Endothelial cell (in vitro differentiated cells): Measurements from ENCODE around the gene ERCC5. TPM values are rescaled to one million over a fixed set of nuclear protein-coding genes. Genes with fewer than 3 reads are reported as not detected.

Source experiments
- DNase-seq: peaks from one replicate; pipeline ENCODE4 v3.0.0; 2021; ENCODE audit warnings: low spot score
- H3K27ac Mint-ChIP-seq: one replicate; pipeline ENCODE4 v1.8.0; 2021; ENCODE audit warnings: mixed read lengths, inconsistent platforms; ENCODE audit not compliant: unreplicated experiment
- H3K27me3 Mint-ChIP-seq: one replicate; pipeline ENCODE4 v1.8.0; 2021; ENCODE audit warnings: mild to moderate bottlenecking, moderate library complexity, mixed read lengths, inconsistent platforms; ENCODE audit not compliant: unreplicated experiment
- H3K36me3 Mint-ChIP-seq: one replicate; pipeline ENCODE4 v1.8.0; 2021; ENCODE audit warnings: mild to moderate bottlenecking, low read depth, mixed read lengths, inconsistent platforms; ENCODE audit not compliant: unreplicated experiment
- H3K4me1 Mint-ChIP-seq: one replicate; pipeline ENCODE4 v1.8.0; 2021; ENCODE audit warnings: mild to moderate bottlenecking, mixed read lengths, inconsistent platforms; ENCODE audit not compliant: unreplicated experiment
- H3K4me3 Mint-ChIP-seq: one replicate; pipeline ENCODE4 v1.8.0; 2021; ENCODE audit warnings: mild to moderate bottlenecking, mixed read lengths, inconsistent platforms; ENCODE audit not compliant: unreplicated experiment
- H3K9me3 Mint-ChIP-seq: one replicate; pipeline ENCODE4 v1.8.0; 2021; ENCODE audit warnings: mixed read lengths, inconsistent platforms; ENCODE audit not compliant: unreplicated experiment
- total RNA-seq: library from RNA; stranded (reverse); fragmentation: NEBNext Ultra II Directional; extraction: Animal tissue kit (Norgen Biotek cat#: 25700); gene quantifications from one replicate; pipeline ENCODE4 v1.2.1, GENCODE V29; 2021; ENCODE audit not compliant: unreplicated experiment
- TF ChIP-seq, protein P1 (sequence below): fragments of 200-600 bp; sonication (generic); IDR thresholded peaks from one replicate; pipeline ENCODE4 v1.5.0; 2021; ENCODE audit warnings: antibody characterized with exemption; ENCODE audit not compliant: unreplicated experiment

ERCC5 gene
- total RNA-seq, 1 donor from 2014 or later = 43.8 TPM

DNA sequence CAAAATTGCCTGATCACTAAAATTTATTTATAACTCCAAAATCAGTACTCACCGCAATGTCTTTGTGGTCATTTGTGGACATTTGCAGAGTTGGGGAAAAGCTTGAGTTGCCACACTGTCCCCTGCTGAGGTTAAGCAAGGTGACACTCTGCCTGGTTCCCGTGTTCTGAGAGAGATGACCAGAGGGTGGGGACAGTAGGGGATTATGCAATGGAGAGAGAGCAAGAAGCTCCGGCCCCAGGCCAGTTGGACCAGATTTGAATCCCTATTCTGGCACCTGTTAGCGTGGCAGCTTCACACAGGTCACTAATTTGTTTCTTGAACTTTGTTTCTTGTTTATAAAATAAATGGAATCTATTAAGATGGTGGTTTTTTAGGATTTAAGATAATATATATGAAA, 17.8 kb downstream of the ERCC5 start:
- peaks cover 53% of the 10 kb centered on the region for H3K36me3 Mint-ChIP-seq

DNA sequence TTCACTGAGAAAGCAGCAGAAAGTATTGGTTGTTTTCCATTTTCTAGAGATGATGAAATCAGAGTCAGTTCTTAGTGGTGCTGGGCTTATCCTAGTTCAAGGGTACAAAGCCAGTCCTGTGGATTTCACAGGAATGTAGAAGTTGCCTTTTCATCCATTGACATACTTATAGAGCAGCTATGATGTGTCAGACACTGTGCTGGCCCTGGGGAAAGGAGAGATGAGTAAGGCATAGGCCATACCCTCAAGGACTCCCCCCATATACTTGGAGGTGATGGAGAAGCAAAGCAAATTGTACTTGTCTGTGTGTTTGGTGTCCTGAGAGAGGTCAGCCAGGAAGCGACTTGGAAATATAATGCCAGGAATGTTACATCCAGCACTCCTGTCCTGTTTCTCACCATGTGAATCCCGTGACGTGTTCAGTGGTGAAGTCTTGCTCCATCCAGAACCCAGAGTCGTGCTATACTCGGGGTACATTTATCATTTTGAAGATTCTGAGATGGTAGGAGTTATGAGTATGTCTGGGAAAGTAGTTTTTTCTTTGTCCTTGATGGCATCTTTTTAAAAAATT, 22.6 kb downstream of the ERCC5 start:
- peaks cover 3% of the 10 kb centered on the region for H3K27me3 Mint-ChIP-seq
- no peak overlapping the region for H3K27ac Mint-ChIP-seq
- no peak overlapping the region for H3K4me3 Mint-ChIP-seq
- H3K36me3 Mint-ChIP-seq = peaks cover 20% of the 10 kb centered on the region
- H3K9me3 Mint-ChIP-seq = no peaks in the 10 kb centered on the region
- no peak for DNase-seq
- TF ChIP-seq, protein P1, sequence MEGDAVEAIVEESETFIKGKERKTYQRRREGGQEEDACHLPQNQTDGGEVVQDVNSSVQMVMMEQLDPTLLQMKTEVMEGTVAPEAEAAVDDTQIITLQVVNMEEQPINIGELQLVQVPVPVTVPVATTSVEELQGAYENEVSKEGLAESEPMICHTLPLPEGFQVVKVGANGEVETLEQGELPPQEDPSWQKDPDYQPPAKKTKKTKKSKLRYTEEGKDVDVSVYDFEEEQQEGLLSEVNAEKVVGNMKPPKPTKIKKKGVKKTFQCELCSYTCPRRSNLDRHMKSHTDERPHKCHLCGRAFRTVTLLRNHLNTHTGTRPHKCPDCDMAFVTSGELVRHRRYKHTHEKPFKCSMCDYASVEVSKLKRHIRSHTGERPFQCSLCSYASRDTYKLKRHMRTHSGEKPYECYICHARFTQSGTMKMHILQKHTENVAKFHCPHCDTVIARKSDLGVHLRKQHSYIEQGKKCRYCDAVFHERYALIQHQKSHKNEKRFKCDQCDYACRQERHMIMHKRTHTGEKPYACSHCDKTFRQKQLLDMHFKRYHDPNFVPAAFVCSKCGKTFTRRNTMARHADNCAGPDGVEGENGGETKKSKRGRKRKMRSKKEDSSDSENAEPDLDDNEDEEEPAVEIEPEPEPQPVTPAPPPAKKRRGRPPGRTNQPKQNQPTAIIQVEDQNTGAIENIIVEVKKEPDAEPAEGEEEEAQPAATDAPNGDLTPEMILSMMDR = no peak
- H3K4me1 Mint-ChIP-seq = peaks cover 16% of the 10 kb centered on the region

More for the DNA sequence above, 17.8 kb downstream of the ERCC5 start:
- Mint-ChIP-seq H3K9me3 (no peaks in the 10 kb centered on the region), H3K4me3 (no peak overlapping the region), H3K27ac (no peak overlapping the region), H3K27me3 (peaks cover 3% of the 10 kb centered on the region), H3K4me1 (peaks cover 25% of the 10 kb centered on the region)
- TF ChIP-seq, protein P1 = no peak
- DNase-seq = no peak

DNA sequence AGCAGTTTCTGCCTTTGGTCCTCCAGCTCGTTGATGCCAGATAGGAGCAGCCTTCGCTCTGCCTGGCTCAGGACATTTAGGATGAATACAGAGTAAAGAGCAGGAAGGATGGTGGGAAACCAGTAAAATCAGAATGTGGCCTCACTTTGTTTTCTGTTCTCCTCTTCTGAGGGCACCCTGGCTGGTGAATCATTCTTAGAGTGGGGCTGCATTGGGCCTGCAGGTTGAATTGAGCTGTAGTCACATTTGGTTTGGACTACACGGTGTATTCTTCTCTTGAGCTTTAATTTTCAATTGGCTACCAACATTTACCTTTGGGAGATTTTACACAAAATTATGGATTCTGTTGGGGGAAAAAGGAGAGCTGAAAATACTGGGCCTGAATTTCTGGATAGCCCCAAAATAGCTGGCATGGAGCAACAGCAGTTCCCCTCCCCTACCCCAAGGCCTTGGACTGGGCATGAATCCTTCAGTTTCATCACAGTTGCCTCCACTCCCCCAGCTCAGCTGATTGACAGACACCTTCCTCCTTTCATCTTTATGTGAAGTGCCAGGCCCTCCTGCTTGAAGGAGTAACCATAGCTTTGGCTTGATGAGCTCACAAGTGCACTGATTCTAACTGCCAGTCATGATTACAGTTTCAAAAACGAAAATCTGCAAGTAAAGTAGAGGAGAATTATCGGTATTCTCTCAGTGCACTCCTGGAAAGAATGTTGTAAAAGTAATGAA, 24.3 kb downstream of the ERCC5 start:
- Mint-ChIP-seq H3K9me3 (no peaks in the 10 kb centered on the region), H3K4me1 (peaks cover 13% of the 10 kb centered on the region), H3K27me3 (peaks cover 3% of the 10 kb centered on the region), H3K27ac (no peak overlapping the region), H3K36me3 (peaks cover 11% of the 10 kb centered on the region), H3K4me3 (no peak overlapping the region)
- DNase-seq = no peak
- TF ChIP-seq, protein P1 = no peak

DNA sequence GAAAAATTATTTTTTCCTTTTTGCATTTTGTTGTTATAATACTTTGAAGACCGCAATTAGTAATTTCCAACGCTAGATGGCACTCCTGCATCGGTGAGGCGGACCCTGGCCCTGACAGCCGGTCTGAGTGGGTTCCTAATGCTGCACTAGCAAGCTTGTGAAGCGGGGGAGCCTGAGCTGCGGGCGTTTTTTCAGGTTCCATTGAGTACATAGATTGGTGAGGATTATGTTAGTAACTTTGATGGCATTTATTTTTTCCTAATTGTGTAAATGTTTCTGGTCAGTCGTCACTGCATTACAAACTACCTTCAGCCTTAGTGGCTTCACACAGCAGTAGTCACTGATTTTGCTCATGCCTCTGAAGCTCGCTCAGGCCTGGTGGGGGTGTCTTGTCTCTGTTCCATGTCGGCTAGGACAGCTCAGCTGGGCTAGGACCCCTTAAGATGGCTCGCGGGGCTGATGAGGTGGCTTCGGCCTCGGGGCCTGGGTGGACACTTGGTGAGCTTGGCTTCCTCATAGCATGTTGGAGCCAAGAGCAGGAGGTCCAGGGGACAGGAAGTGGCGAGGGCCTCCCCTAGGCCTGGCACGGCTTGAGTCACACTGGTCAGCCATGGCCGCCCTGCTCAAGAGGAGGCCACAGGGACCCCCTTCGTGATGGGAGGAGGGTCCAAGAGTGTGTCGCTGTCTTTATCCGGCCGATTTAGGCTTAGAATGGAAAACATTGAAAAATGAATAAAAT, 25.0 kb downstream of the ERCC5 start:
- peaks cover 9% of the 10 kb centered on the region for H3K36me3 Mint-ChIP-seq
- TF ChIP-seq, protein P1 = peak; percentile 79
- H3K27ac Mint-ChIP-seq = no peak overlapping the region
- no peak overlapping the region for H3K4me3 Mint-ChIP-seq
- no peaks in the 10 kb centered on the region for H3K9me3 Mint-ChIP-seq
- DNase-seq = peak; percentile 56
- H3K4me1 Mint-ChIP-seq = peaks cover 9% of the 10 kb centered on the region
- peaks cover 4% of the 10 kb centered on the region for H3K27me3 Mint-ChIP-seq
